BLaER1 (cell line): ENCODE data around the gene AFAP1.

Experiments
- H3K27ac ChIP-seq: shearing (Covaris generic); formaldehyde crosslinking; 2 replicates; pipeline ENCODE4 v1.8.1; 2022
- H3K27me3 ChIP-seq: shearing (Covaris generic); formaldehyde crosslinking; 2 replicates; pipeline ENCODE4 v1.8.1; 2022
- H3K36me3 ChIP-seq: shearing (Covaris generic); formaldehyde crosslinking; 2 replicates; pipeline ENCODE4 v1.8.1; 2022
- H3K4me1 ChIP-seq: shearing (Covaris generic); formaldehyde crosslinking; 2 replicates; pipeline ENCODE4 v1.8.1; 2022
- H3K4me2 ChIP-seq: shearing (Covaris generic); formaldehyde crosslinking; 2 replicates; pipeline ENCODE4 v1.8.1; 2022
- H3K4me3 ChIP-seq: shearing (Covaris generic); formaldehyde crosslinking; 2 replicates; pipeline ENCODE4 v1.8.1; 2022
- H3K9ac ChIP-seq: shearing (Covaris generic); formaldehyde crosslinking; 2 replicates; pipeline ENCODE4 v1.8.1; 2022
- H3K9me3 ChIP-seq: shearing (Covaris generic); formaldehyde crosslinking; 2 replicates; pipeline ENCODE4 v1.8.1; 2022
- H4K20me1 ChIP-seq: shearing (Covaris generic); formaldehyde crosslinking; 2 replicates; pipeline ENCODE4 v1.8.1; 2022
- Cebpa-rat ChIP-seq: shearing (Covaris generic); IDR thresholded peaks from 2 replicates; pipeline ENCODE4 v1.8.1; 2022

Gene AFAP1

GRCh38 chr4:7897811-7898210, 41.9 kb downstream of the AFAP1 start:
- Histone ChIP-seq H3K9ac (no peak overlapping the region), H3K36me3 (no peaks in the 10 kb centered on the region), H3K27me3 (no peaks in the 10 kb centered on the region), H3K4me1 (peaks cover 18% of the 10 kb centered on the region), H4K20me1 (peaks cover 24% of the 10 kb centered on the region; the same call in 1 of the 2 replicates), H3K4me3 (no peak overlapping the region), H3K9me3 (no peaks in the 10 kb centered on the region), H3K27ac (no peak overlapping the region), H3K4me2 (no peak overlapping the region)
- TF ChIP-seq Cebpa-rat = no peak

GRCh38 chr4:7894677-7895181, 44.9 kb downstream of the AFAP1 start:
- Histone ChIP-seq H3K36me3 (no peaks in the 10 kb centered on the region), H3K9me3 (peaks cover 4% of the 10 kb centered on the region; the same call in 1 of the 2 replicates), H3K27me3 (no peaks in the 10 kb centered on the region), H3K9ac (no peak overlapping the region), H4K20me1 (no peaks in the 10 kb centered on the region), H3K4me3 (no peak overlapping the region), H3K4me2 (no peak overlapping the region), H3K4me1 (peaks cover 11% of the 10 kb centered on the region), H3K27ac (no peak overlapping the region)
- TF ChIP-seq Cebpa-rat = no peak

GRCh38 chr4:7894098-7894676, 45.5 kb downstream of the AFAP1 start:
- Histone ChIP-seq H3K27me3 (no peaks in the 10 kb centered on the region), H3K4me2 (no peak overlapping the region), H3K4me3 (no peak overlapping the region), H4K20me1 (no peaks in the 10 kb centered on the region), H3K36me3 (no peaks in the 10 kb centered on the region), H3K4me1 (peaks cover 11% of the 10 kb centered on the region), H3K27ac (no peak overlapping the region), H3K9me3 (peaks cover 9% of the 10 kb centered on the region), H3K9ac (no peak overlapping the region)
- TF ChIP-seq Cebpa-rat = no peak

GRCh38 chr4:7893539-7893938, 46.1 kb downstream of the AFAP1 start:
- H3K9ac ChIP-seq = no peak overlapping the region
- no peaks in the 10 kb centered on the region for H3K36me3 ChIP-seq
- no peak overlapping the region for H3K4me3 ChIP-seq
- H3K4me2 ChIP-seq = no peak overlapping the region
- peaks cover 16% of the 10 kb centered on the region for H3K9me3 ChIP-seq
- no peak overlapping the region for H3K27ac ChIP-seq
- H3K4me1 ChIP-seq = peaks cover 11% of the 10 kb centered on the region
- H3K27me3 ChIP-seq = no peaks in the 10 kb centered on the region
- no peak for TF ChIP-seq Cebpa-rat
- no peaks in the 10 kb centered on the region for H4K20me1 ChIP-seq

- H3K4me3 ChIP-seq = no peak overlapping the region
- H4K20me1 ChIP-seq = no peaks in the 10 kb centered on the region
- peaks cover 11% of the 10 kb centered on the region for H3K4me1 ChIP-seq
- H3K36me3 ChIP-seq = no peaks in the 10 kb centered on the region
- H3K9me3 ChIP-seq = peaks cover 26% of the 10 kb centered on the region
- H3K4me2 ChIP-seq = peak overlapping the region; percentile 48
- no peak overlapping the region for H3K27ac ChIP-seq
- no peaks in the 10 kb centered on the region for H3K27me3 ChIP-seq
- no peak for TF ChIP-seq Cebpa-rat
- no peak overlapping the region for H3K9ac ChIP-seq
Measured at GRCh38 chr4:7892212-7893019, 47.2 kb downstream of the AFAP1 start.

GRCh38 chr4:7890635-7891393, 48.8 kb downstream of the AFAP1 start:
- Histone ChIP-seq H3K4me1 (peaks cover 11% of the 10 kb centered on the region), H3K27me3 (no peaks in the 10 kb centered on the region), H3K9me3 (peaks cover 26% of the 10 kb centered on the region), H3K4me2 (no peak overlapping the region), H3K27ac (no peak overlapping the region), H3K36me3 (no peaks in the 10 kb centered on the region), H3K9ac (no peak overlapping the region), H4K20me1 (no peaks in the 10 kb centered on the region), H3K4me3 (no peak overlapping the region)
- TF ChIP-seq Cebpa-rat = no peak

- H3K27me3 ChIP-seq = no peaks in the 10 kb centered on the region
- no peak overlapping the region for H3K9ac ChIP-seq
- no peak overlapping the region for H3K27ac ChIP-seq
- H3K4me1 ChIP-seq = peaks cover 9% of the 10 kb centered on the region
- no peak for TF ChIP-seq Cebpa-rat
- H3K4me2 ChIP-seq = no peak overlapping the region
- no peaks in the 10 kb centered on the region for H3K36me3 ChIP-seq
- no peak overlapping the region for H3K4me3 ChIP-seq
- peaks cover 26% of the 10 kb centered on the region for H3K9me3 ChIP-seq
- H4K20me1 ChIP-seq = peaks cover 8% of the 10 kb centered on the region; the same call in 1 of the 2 replicates
Measured at GRCh38 chr4:7887436-7887835, 52.2 kb downstream of the AFAP1 start.

GRCh38 chr4:7886007-7886973, 53.4 kb downstream of the AFAP1 start:
- Histone ChIP-seq H3K9ac (no peak overlapping the region), H3K4me2 (no peak overlapping the region)

More at GRCh38 chr4:7886007-7886973, 53.4 kb downstream of the AFAP1 start:
- H3K27me3 ChIP-seq = no peaks in the 10 kb centered on the region
- H3K9me3 ChIP-seq = peaks cover 26% of the 10 kb centered on the region
- no peak overlapping the region for H3K4me3 ChIP-seq
- H4K20me1 ChIP-seq = peaks cover 8% of the 10 kb centered on the region; the same call in 1 of the 2 replicates
- no peak for TF ChIP-seq Cebpa-rat
- peaks cover 1% of the 10 kb centered on the region; the same call in 1 of the 2 replicates for H3K4me1 ChIP-seq
- H3K36me3 ChIP-seq = no peaks in the 10 kb centered on the region
- no peak overlapping the region for H3K27ac ChIP-seq
